ENCODE measurements around the gene USP5.

Gene USP5

GRCh38 chr12:6836851-6837250, 15.1 kb upstream of the USP5 start:
- TF ChIP-seq TCF12 (IDR thresholded peaks at IDR 0.05; ENCODE audit: low read depth) (no peak), MAX (IDR thresholded peaks at IDR 0.05) (no peak), CREB1 (IDR thresholded peaks at IDR 0.05; ENCODE audit: low read depth) (no peak), TEAD4 (IDR thresholded peaks at IDR 0.05) (no peak), CEBPB (IDR thresholded peaks at IDR 0.05) (no peak)
- TF ChIP-seq, protein P1, sequence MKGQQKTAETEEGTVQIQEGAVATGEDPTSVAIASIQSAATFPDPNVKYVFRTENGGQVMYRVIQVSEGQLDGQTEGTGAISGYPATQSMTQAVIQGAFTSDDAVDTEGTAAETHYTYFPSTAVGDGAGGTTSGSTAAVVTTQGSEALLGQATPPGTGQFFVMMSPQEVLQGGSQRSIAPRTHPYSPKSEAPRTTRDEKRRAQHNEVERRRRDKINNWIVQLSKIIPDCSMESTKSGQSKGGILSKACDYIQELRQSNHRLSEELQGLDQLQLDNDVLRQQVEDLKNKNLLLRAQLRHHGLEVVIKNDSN (IDR thresholded peaks at IDR 0.05): no peak
- TF ChIP-seq, protein P2, sequence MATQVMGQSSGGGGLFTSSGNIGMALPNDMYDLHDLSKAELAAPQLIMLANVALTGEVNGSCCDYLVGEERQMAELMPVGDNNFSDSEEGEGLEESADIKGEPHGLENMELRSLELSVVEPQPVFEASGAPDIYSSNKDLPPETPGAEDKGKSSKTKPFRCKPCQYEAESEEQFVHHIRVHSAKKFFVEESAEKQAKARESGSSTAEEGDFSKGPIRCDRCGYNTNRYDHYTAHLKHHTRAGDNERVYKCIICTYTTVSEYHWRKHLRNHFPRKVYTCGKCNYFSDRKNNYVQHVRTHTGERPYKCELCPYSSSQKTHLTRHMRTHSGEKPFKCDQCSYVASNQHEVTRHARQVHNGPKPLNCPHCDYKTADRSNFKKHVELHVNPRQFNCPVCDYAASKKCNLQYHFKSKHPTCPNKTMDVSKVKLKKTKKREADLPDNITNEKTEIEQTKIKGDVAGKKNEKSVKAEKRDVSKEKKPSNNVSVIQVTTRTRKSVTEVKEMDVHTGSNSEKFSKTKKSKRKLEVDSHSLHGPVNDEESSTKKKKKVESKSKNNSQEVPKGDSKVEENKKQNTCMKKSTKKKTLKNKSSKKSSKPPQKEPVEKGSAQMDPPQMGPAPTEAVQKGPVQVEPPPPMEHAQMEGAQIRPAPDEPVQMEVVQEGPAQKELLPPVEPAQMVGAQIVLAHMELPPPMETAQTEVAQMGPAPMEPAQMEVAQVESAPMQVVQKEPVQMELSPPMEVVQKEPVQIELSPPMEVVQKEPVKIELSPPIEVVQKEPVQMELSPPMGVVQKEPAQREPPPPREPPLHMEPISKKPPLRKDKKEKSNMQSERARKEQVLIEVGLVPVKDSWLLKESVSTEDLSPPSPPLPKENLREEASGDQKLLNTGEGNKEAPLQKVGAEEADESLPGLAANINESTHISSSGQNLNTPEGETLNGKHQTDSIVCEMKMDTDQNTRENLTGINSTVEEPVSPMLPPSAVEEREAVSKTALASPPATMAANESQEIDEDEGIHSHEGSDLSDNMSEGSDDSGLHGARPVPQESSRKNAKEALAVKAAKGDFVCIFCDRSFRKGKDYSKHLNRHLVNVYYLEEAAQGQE (IDR thresholded peaks at IDR 0.05; ENCODE audit: low read depth): no peak

GRCh38 chr12:6837370-6838060, 14.4 kb upstream of the USP5 start:
- TF ChIP-seq TCF12 (IDR thresholded peaks at IDR 0.05; ENCODE audit: low read depth) (no peak), RAD21 (IDR thresholded peaks at IDR 0.05; ENCODE audit: low read depth) (no peak), TAF1 (IDR thresholded peaks at IDR 0.05; ENCODE audit: low read depth) (no peak), CEBPB (IDR thresholded peaks at IDR 0.05) (no peak), NFIC (IDR thresholded peaks at IDR 0.05) (no peak), EP300 (IDR thresholded peaks at IDR 0.05; ENCODE audit: borderline replicate concordance) (no peak), FOXM1 (IDR thresholded peaks at IDR 0.05; ENCODE audit: borderline replicate concordance, low read depth) (no peak), YY1 (IDR thresholded peaks at IDR 0.05; ENCODE audit: low read depth) (no peak), EGR1 (IDR thresholded peaks at IDR 0.05) (no peak), ZBTB7A (IDR thresholded peaks at IDR 0.05; ENCODE audit: low read depth) (no peak), CREB1 (IDR thresholded peaks at IDR 0.05; ENCODE audit: low read depth) (no peak), TEAD4 (IDR thresholded peaks at IDR 0.05) (no peak), MAX (IDR thresholded peaks at IDR 0.05) (no peak)
- TF ChIP-seq, protein P1 (IDR thresholded peaks at IDR 0.05): no peak
- TF ChIP-seq, protein P2 (IDR thresholded peaks at IDR 0.05; ENCODE audit: low read depth): no peak

DNA sequence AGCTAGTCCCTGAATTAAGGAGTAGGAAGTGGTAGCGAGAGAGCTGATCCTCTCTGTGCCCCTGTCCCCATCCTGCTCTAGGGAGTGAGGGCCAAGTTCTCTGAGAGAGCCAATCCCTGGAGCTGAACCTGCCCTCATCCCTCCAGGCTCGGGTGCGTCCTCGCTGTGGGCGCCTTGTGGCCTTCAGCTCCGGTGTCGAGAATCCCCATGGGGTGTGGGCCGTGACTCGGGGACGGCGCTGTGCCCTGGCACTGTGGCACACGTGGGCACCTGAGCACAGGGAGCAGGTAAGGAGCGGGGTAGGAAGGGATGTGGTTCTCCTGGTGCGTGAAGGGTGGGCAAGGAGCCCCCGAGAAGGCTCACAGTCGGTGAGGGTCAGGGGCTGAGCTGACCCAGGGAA, 13.1 kb upstream of the USP5 start:
- TF ChIP-seq TCF12 (IDR thresholded peaks at IDR 0.05; ENCODE audit: low read depth): no peak
- TF ChIP-seq EP300 (IDR thresholded peaks at IDR 0.05; ENCODE audit: borderline replicate concordance): no peak
- TF ChIP-seq TEAD4 (IDR thresholded peaks at IDR 0.05): no peak
- no peak for TF ChIP-seq YY1 (IDR thresholded peaks at IDR 0.05; ENCODE audit: low read depth)
- TF ChIP-seq MAX (IDR thresholded peaks at IDR 0.05): no peak
- no peak for TF ChIP-seq CEBPB (IDR thresholded peaks at IDR 0.05)
- TF ChIP-seq ZBTB7A (IDR thresholded peaks at IDR 0.05; ENCODE audit: low read depth): no peak
- TF ChIP-seq CREB1 (IDR thresholded peaks at IDR 0.05; ENCODE audit: low read depth): no peak
- TF ChIP-seq TAF1 (IDR thresholded peaks at IDR 0.05; ENCODE audit: low read depth): no peak
- TF ChIP-seq FOXM1 (IDR thresholded peaks at IDR 0.05; ENCODE audit: borderline replicate concordance, low read depth): no peak
- TF ChIP-seq, protein P1 (IDR thresholded peaks at IDR 0.05): no peak
- no peak for TF ChIP-seq NFIC (IDR thresholded peaks at IDR 0.05)
- TF ChIP-seq, protein P2 (IDR thresholded peaks at IDR 0.05; ENCODE audit: low read depth): no peak

Measured in Ishikawa (cell line).